DMS 273 treated with DMSO at 0.1 percent for 48 hours (cell line): Measurements from ENCODE around the gene NFYC.

ENCODE experiments used
- DNase-seq: peaks from one replicate; lab custom pipeline; 2025; lab: John Stamatoyannopoulos, UW

NFYC gene

DNA sequence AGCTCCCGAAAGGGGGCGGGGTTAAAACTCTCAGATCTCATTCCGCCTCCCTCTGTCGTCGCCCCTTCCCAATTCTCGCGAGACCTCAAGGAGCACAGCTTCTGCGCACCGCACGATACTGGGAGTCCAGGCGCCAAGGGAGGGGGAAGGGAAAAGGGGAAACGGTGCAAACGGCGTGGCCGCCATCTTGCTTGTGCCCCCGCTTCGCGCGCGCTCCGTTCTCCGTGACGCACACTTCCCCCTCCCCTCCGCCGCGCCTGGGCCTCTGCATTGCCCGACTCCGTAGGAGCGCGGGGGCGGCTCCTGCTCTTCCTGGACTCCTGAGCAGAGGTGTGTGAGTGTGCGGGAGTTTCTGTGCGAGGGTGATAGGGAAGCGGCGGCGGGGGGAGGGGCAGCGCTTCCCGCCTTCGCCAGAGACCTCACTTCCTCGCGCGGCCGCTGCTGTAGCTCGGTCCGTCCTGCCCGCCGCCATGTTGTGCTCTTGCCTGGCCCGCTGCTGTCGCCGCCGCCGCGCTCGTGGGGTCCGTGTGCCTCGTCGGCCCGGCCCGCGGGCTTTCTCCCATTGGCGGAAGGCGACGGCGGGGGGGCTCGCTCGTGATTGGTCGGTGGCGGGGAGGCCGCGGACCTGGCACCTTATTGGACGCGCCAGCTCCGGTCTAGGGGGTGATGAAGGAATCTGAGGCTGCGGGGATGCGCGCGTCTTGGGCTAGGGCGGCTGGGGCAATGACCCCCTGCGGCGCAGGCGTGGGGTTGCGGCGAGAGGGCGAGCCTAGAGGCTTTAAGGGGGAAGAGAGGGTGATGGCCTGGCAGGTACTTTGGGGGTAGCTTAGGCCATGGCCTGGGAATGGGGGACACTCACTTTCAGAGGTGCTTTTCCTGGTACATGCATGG, at the start of gene NFYC:
NFYC (plus strand) TSS at position 167 of the 891 bp plus-strand sequence. CDS start 47,140 bp downstream, outside the sequence.
- peak; percentile 100 for DNase-seq

DNA sequence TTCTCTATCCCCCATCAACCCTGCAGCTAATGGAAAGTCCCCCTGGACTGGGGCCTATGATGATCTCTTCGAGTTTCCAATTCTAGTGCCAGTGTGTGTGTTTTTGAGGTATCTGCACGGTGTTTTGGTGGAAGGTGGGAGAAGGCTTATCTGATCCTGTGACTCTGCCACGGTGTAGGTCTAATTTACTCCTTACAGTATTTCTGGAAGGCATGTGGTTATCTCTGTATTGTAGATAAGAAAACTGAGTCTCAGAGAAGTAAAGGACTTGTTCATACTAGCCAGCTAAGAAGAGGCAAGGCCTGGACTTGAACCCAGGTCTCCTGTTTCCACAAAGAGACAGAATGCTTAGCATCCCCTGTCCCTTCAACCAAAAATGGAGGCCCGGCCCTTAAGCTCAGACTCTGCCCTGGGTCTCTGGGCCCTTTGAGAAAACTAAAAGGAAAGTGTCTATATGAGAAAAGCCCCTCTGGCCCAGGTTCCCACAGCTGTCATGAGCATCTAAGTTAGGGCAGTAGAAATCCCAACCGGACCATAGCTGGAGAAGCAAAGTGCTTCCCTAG, 46.3 kb upstream of the NFYC start:
- DNase-seq = no peak

DNA sequence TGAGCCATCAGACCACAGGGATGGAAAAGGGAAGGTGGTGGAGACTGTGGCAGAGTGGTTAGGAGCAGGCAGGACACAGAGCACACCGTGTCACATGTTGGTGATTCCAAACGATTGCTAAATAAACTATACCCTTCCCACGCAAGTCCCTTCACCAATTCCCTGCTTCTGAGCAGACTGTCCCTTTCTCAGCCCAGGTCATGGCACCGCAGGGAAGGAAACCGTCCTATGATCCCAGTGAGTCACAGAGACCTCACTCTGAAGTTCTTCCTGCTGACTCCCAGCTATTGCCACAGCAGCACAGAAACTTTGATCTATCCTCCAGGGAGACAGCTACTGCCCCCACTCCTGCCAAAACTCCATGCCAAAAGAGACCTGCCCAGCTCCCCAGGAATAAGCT, 45.2 kb upstream of the NFYC start:
- DNase-seq = no peak

DNA sequence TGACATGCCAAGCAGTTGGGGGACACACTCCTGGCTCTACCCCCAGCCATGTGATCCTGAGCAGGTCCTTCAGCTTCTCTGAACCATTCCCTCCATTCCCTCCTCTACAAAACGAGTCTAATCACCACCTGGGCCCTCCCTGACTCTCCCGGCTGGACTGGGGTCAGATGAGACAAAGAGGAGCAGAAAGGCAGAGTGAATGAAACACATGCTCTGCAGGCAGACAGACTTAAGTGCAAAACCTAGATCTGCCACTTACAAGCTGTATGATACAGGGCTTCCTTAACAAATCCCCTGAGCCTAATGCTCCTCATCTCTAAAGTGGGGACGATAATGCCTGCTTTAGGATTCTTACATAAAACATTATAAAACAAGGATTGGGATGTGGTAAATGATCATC, 43.3 kb upstream of the NFYC start:
- DNase-seq = no peak

DNA sequence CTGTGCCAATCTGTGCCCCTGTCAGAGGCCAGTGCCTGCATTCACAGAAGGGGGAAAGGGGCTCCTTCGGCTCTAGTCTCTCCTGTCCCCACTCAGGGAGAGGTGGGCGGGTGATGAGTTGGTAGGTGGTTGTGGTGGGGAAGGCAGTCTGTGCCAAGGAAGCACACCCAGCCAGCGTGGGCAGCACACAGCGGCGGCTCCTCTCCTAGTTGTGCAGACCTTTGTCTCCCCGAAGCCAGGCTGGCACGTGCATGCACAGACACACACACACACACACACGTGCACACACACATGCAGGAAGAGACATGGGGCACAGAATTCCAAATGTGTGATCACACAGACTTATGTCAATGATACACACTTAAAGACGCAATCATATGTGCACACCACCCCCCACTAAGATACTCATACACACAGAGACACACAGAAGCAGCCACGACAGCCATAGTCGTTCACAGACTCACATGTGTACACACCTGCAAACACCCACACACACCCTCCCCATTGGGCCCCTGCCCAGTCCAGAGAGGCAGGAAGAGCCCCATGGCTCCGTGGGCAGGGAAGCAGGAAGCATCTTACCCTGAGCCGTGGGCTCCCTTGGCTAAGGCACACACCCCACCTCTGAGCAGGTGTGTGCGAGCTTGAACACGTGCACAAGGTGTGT, 42.4 kb upstream of the NFYC start:
- no peak for DNase-seq

DNA sequence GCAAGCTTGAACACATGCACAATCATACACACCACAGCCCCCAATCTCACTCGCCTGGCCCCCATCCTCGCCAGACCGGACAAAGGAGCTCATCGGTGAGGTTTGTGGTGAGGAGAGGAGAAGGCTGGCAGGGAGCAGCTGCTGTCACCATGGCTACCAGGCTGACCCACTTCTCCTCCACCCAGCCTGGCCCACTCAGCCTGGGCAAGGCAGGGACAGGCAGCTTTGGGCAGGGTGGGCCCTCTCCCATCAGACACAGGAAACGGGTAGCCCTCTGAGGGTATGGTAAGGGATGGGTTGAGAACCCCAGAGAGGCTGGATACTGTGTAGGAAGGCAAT, 41.9 kb upstream of the NFYC start:
- DNase-seq = no peak

DNA sequence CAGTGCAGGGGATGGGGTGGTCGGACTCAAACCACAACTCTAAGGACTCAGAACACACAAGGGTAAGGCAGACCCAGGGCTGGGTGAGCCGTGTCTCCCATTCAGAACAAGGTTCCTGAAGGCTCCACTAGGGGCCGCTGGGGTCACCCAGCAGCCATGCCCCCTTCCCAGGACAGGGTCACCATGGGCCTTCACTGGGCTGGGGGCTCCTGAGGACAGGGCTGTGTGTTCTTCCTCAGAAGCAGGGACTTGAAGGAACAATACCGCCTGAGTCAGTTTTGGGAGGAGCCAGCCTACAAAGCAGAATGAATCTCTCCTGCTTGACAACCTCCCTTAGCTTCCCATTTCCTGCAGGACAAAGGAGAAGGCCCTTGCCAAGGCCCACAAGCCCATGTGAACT, 41.4 kb upstream of the NFYC start:
- no peak for DNase-seq

DNA sequence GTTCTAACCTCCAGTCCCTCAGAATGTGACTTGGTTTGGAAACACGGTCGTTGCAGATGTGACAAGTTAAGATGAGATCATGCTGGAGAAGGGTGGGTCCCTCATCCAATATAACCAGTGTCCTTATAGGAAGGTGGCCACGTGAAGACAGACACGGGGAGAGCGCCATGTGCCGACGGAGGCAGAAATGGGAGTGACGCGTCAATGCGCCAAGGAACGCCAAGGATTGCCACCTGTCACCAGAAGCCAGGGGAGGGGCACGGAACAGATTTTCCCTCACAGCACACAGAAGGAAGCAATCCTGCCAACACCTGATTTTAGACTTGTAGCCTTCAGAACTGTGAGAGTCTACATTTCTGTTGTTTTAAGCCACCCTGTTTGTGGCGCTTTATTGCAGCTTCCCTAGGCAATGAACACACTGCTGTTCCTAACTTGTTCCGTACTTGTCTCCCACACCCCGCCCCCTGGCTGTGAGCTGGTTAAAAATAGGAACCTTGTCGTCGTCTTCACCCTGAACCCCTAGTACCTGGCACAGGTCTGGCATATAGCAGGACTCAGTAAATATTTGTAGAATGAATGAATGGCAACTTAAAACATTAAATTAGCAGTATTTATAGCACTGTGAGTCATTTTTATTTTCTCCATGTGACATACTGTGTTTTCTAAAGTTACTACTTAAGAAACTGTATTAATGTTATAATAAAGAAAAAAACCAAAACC, 40.2 kb upstream of the NFYC start:
- DNase-seq = no peak

DNA sequence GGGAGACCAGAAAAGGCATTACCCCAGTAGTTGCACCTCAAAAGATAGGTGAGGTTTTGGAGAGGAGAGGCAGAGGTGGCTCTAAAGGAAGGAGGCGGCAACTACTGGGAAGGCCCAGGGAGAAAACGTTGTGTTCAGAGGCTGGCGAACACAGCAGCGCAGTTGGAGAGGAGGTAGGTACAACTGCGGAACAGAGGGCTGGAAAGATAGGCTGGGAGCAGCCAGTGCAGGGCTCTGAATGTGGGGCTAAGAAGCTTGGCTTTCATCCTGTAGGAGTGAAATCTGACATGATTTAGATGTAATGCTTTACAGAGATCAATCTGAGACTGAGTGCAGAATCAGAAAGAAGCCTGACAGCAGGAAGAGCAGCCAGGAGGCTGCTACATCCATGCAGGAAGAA, 39.0 kb upstream of the NFYC start:
- no peak for DNase-seq

DNA sequence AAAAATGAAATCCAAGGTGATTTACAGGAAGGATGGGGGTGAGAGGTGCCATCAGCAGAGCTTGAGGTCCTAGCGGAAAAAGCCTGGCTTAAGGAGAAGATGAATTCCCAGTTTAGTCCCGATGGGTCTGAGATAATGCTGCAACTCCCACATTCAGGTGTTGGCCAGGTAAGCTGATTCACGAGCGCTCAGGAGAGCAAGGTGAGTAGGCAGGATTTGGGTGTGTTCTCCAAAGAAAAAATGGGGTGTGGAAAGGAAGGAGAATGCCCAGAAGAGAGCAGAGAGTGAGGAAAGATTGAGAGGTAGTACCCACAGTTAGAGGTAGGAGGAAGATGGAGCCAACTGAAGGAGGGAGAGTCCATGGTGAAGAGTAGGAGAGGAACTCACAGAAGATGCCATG, 38.5 kb upstream of the NFYC start:
- DNase-seq = no peak

DNA sequence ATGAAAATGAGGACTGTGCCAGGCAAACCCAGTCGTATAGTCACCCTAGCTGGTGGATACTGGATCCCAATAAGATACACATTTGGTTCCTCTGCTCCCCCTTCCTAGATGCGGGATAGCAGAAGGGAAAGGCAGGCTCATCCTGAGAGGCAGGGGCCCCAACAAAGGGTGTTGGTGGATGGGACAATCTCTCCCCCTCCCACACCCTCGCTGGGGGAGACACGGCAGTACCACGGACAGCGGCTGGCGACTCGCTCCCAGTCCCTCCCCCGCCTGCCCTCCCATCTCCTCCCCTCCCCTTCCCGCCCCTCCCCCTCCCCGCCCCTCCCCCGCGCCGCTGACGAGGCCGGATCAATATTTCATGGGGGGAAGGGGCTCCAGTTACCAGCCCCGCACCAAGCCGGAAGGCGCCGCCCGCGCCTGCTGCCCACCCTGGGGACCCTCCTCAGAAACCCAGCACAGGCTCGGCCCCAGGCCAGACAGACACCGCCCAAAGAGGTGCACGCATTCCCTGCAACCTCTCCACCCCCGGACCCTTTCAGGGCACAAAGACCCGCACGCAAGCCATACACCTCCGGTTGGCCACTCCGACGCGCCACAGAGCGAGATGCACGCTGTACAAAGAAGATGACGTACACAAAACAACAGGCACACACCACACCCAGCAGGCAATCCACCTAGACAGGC, 37.5 kb upstream of the NFYC start:
- no peak for DNase-seq

DNA sequence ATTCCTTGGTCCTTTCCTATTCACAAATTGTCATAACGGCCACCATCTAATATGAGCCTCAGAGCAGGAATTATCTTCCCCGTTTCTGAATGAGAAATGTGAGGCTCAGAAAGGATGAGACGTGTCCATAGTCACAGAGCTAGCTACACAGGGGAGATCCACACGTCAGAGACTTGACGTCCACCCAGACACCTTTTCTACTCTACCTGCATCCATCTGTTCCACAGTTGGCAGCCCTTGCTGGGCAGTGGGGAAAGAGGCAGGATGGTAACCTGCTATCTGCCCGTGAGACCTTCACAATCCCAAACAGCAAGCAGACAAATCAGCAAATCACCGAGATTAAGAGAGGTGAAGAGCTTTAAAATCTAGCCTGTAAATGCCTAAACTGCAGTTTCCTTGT, 34.5 kb upstream of the NFYC start:
- DNase-seq = no peak

DNA sequence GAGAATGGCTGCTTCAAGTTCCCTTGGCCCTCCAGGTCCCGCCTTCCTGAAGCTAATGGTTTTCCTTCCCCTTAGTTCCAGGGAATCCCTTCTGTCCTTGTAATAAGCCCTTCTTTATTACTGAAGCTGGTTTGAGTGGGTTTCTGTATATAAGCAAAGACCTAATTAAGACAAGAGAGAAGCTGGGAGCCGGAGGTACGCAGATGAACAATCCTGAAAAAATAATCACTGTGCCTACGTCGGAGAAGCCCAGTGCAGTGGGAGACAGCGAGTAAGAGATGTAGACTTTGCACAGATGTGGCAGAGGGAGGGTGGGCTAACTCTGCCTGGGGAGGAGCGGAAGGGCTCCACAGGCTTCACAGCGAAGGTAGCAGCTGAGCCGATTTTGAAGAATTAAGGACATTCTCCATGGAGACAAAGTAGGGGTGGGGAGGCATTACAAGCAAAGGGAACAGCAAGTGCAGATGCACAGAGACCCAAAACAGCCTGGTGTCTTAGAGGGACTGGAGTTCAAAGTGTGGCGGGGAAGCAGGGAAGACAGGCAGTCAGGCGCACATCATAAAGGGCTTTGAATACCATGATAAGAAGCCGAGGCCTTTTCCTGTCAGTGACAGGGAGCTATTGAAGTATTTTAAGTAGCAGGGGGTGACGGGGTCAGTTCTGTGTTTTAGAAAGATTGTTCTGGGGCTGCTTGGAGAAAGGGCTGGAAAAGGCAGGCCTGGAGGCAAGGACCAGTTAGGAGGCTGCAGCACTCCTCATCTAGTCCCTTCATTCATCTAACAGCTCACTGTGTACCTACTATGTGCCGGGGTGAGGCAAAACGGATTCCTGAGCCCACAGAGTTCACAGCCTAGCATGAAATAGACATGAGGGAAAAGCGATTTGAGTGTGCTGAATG, 32.5 kb upstream of the NFYC start:
- DNase-seq = no peak

DNA sequence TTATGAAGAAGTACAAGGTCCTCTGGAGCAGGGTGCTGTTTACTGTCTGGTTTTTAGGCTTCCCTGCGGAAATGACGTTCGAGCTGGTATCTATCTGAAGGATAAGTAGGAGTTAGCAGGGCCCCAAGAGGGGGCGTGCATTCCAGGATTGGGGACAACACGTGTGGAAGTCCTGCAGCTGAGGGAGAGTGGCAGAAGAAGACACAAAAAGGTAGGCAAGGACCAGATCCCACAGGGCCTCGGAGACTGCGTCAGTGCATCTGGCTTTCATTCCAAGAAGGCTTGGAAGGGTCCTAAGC, 31.9 kb upstream of the NFYC start:
- DNase-seq = no peak

DNA sequence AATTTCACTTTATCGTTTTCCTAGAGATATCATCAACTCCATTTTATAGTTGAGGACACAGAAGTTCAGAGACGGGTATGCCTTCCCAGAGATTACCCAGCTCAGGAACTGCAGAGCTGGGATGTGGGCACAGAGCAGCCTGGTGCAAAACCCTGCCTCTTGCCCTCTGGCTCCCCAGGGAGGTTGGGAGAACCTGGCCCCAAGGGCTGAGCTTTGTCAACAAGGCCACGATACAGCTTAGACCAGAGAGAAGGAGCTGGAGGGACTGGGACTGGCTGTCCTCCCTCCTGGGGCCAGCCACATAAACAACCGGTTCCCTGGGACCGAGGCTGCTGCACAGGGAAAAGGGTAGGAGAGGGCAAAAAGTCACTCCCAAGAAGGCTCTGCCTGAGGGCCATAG, 29.8 kb upstream of the NFYC start:
- no peak for DNase-seq

DNA sequence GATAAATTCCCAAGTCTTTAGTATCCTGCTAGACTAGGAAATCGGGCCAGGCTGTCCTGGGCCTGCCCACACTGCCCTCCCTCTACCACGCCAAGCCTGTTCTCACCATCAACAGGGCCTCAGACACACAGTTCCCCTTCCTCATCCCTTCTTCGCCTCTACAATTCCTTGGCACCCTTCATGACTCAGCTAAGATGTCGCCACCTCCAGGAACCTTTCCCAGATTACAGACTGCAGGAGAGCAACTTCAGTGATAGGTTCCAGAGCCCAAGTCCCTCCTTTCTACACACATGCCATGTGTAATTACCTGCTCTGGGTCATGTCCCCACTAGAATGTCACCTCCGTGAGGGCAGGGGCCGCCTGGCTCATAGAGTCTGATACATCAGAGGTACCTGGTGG, 29.4 kb upstream of the NFYC start:
- DNase-seq = peak; percentile 94

DNA sequence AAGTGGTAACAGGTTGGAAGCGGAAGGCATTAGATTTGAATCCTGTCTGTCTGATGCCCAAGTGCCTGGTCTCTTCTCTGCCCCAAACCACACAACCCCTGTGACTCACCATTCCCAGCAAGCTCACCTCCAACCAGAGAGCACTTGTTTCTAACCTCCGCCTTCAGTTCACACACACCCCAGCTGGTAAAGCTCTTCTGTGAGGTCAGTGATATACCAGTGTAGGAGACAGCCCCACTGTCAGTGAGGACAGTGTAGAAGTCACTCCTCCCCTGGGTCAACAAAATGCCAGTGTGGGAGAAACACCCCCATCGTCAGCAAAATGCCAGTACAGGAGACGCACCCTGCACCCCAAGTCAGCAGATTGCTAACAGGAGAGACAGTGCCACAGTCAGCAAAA, 28.6 kb upstream of the NFYC start:
- DNase-seq = no peak

DNA sequence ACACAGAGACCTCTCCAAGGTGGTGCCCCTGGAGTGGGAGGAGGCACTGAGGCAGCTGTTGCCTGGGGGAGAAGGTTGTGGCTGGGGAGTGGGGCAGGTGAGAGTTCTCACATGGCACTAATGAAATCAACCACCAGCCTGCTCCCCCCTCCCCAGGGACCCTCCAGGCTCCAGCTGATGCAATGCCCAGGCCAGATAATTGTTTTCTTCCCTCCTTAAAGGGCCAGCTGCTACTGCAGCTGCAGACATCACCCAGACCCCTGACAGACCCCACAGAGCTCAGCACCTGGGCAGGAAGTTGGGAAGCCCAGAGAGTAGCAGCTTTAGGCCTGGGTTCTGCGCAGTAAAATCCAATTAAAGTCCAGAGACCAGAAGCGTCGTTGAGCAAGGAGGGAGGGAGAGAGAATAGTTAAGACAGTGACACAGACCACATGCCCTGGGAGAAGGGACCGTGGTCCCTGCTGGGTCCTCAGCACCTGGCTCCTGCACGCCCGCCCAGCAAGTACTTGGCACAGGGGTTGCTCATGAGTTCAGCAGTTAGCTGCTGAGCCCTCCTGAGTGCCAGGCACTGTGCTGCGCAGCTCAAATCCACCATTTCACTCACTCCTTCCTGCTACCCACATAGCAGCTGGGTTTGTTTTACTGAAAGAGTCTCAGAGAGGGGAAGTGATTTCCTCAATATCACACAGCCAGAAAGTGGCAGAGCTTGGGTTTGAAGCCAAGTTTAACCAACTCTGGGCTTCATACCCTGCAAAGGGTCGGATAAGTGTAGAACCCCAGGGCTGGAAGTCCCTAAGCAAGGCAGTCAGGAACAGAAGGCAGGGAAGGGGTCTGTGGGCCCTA, 28.0 kb upstream of the NFYC start:
- peak; percentile 100 for DNase-seq

DNA sequence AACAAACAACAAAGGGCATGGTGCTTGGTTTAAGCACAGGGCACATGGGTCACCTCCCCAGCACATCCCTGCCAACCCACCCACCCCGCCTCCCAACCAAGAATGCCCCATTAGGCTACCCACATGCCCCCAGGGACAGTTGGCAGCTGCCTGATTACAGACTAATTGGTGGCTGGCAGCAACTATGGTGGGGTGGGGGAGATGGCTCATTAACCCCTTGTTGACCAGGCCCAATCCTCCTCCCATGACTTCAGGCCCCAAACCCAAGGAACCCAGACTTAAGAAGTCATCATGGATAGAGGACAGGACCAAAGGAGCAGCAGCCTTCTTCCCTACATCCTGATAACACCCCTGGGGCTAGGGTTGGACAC, 27.4 kb upstream of the NFYC start:
- DNase-seq = peak; percentile 99

DNA sequence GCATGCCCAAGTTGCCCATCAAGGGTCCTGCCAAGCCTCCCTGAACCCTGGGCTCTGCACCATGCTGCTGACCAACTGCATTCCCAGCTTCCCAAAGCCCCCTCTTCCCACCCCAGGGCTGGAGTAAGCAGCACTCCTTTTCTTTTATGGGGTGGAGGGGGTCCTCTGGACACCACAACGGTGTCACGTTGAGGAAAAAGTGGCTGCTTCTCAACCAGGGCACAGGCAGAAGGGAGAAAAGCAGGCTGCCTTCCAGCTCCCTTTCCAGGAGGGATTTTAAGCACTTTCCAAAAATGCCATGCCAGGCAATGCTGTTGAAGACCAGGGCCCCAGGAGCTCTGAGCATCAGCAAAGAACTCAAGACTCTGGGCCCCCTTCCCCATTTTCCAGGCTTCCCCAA, 26.7 kb upstream of the NFYC start:
- DNase-seq = peak; percentile 93
